MCF 10A (cell line): Measurements from ENCODE around the gene CRYGC. TPM values are rescaled to one million over a fixed set of nuclear protein-coding genes. Genes with fewer than 3 reads are reported as not detected.
"Not testable (repeated sequence)": the region's sequence is repeated elsewhere in the genome, so short reads cannot be mapped to it uniquely, and the experiment has no call there.

Experiments
- BruUV-seq: library from RNA; stranded (reverse); fragments of 400-500 nt; replicated peaks from 2 replicates; lab custom pipeline; 2021; lab: Mats Ljungman, UMichigan
- CTCF ChIA-PET: fragments of 300-600 bp; sonication (Branson Sonifier 250); formaldehyde crosslinking; extraction: SDS; loops from one replicate; lab custom pipeline; 2021; ENCODE audit warnings: antibody characterized with exemption, inconsistent platforms; lab: Yijun Ruan, JAX
- POLR2A ChIA-PET: fragments of 300-600, 350-650 bp; sonication (Branson Sonifier 250); formaldehyde crosslinking; extraction: SDS; loops from one replicate; lab custom pipeline; 2020; ENCODE audit warnings: antibody characterized with exemption, inconsistent platforms; lab: Yijun Ruan, JAX
- DNase-seq: peaks from one replicate; pipeline ENCODE4 v3.0.0-alpha.2; 2018; ENCODE audit not compliant: unreplicated experiment
- H3K27ac Mint-ChIP-seq: one replicate; pipeline ENCODE4 v1.8.0; 2022; ENCODE audit warnings: mild to moderate bottlenecking, low read depth, mixed read lengths; ENCODE audit not compliant: unreplicated experiment
- H3K27me3 Mint-ChIP-seq: one replicate; pipeline ENCODE4 v1.8.0; 2022; ENCODE audit warnings: mixed read lengths; ENCODE audit not compliant: insufficient read depth, unreplicated experiment
- H3K36me3 Mint-ChIP-seq: one replicate; pipeline ENCODE4 v1.8.0; 2022; ENCODE audit warnings: mild to moderate bottlenecking, moderate library complexity, mixed read lengths; ENCODE audit not compliant: insufficient read depth, unreplicated experiment
- H3K4me1 Mint-ChIP-seq: one replicate; pipeline ENCODE4 v1.8.0; 2022; ENCODE audit warnings: mixed read lengths; ENCODE audit not compliant: insufficient read depth, unreplicated experiment
- H3K4me3 Mint-ChIP-seq: one replicate; pipeline ENCODE4 v1.8.0; 2022; ENCODE audit warnings: mild to moderate bottlenecking, moderate library complexity, mixed read lengths; ENCODE audit not compliant: unreplicated experiment
- H3K9me3 Mint-ChIP-seq: one replicate; pipeline ENCODE4 v1.8.0; 2022; ENCODE audit warnings: mixed read lengths; ENCODE audit not compliant: unreplicated experiment
- CTCF ChIP-seq: fragments of 200-600 bp; IDR thresholded peaks from one replicate; pipeline ENCODE4 v1.8.0; 2022; ENCODE audit warnings: antibody characterized with exemption, mild to moderate bottlenecking; ENCODE audit not compliant: unreplicated experiment
- intact Hi-C: fragments of 100-400 bp; cut with micrococcal nuclease; formaldehyde crosslinking; loops from 2 replicates; pipeline ENCODE4 v1.14.1; 2022
- total RNA-seq: library from RNA; stranded (reverse); gene quantifications from 2 replicates; pipeline ENCODE4 v1.2.3, GENCODE V29; 2022

Gene CRYGC
- total RNA-seq, 1 experiment from 2014 or later, result not detected

GRCh38 chr2:208099682-208100470 is 29.8 kb downstream of the CRYGC start:
- H3K4me3 Mint-ChIP-seq, result no peak overlapping the region

GRCh38 chr2:208098701-208099100 is 30.9 kb downstream of the CRYGC start:
- ChIA-PET POLR2A (interaction anchor here (0.8 kb wide), 1 partner anchor 74 kb away, joined by 4 read pairs; no protein-coding TSS in a partner anchor), CTCF (interaction anchor here (0.5 to 1.0 kb wide), 4 partner anchors 26 to 329 kb away, joined by 3 read pairs; partner anchors contain the start of gene FZD5)
- H3K27ac Mint-ChIP-seq, H3K27me3 Mint-ChIP-seq, H3K4me3 Mint-ChIP-seq, H3K9me3 Mint-ChIP-seq, DNase-seq, H3K36me3 Mint-ChIP-seq, BruUV-seq, H3K4me1 Mint-ChIP-seq, intact Hi-C loops: not testable (repeated sequence)

More at GRCh38 chr2:208099682-208100470, 29.8 kb downstream of the CRYGC start:
- no peaks in the 10 kb centered on the region for H3K27me3 Mint-ChIP-seq
- H3K36me3 Mint-ChIP-seq, result no peaks in the 10 kb centered on the region
- H3K27ac Mint-ChIP-seq, result no peak overlapping the region
- CTCF ChIA-PET, result interaction anchor here (0.6 to 1.8 kb wide), 5 partner anchors 10 to 1222 kb away, joined by 3 to 12 read pairs (median 3); no protein-coding TSS in a partner anchor
- intact Hi-C loops, result loop anchor here (5.0 to 10.0 kb wide), 2 partner anchors 275 to 1107 kb away; no protein-coding TSS in a partner anchor
- BruUV-seq, result no TSS peak
- TF ChIP-seq CTCF, result no peak
- H3K4me1 Mint-ChIP-seq, result peaks cover 4% of the 10 kb centered on the region
- POLR2A ChIA-PET, result no interaction called here
- H3K9me3 Mint-ChIP-seq, result no peaks in the 10 kb centered on the region
- DNase-seq, result no peak

- no TSS peak for BruUV-seq
- Mint-ChIP-seq H3K4me3 (no peak overlapping the region), H3K27me3 (no peaks in the 10 kb centered on the region), H3K9me3 (no peaks in the 10 kb centered on the region), H3K36me3 (peaks cover 6% of the 10 kb centered on the region), H3K27ac (no peak overlapping the region), H3K4me1 (peaks cover 4% of the 10 kb centered on the region)
- POLR2A ChIA-PET, result interaction anchor here (0.8 kb wide), 1 partner anchor 75 kb away, joined by 4 read pairs; no protein-coding TSS in a partner anchor
- intact Hi-C loops, result no loop called here
- CTCF ChIA-PET, result interaction anchor here (0.6 to 1.0 kb wide), 2 partner anchors 158 to 329 kb away, joined by 3 read pairs; partner anchors contain the start of gene FZD5
- no peak for DNase-seq
- no peak for TF ChIP-seq CTCF
Observed at GRCh38 chr2:208098267-208098666, 31.4 kb downstream of the CRYGC start.

GRCh38 chr2:208097801-208098200 is 31.8 kb downstream of the CRYGC start:
- peak; percentile 34 for DNase-seq
- BruUV-seq, result no TSS peak
- no peak overlapping the region for H3K4me3 Mint-ChIP-seq

More at GRCh38 chr2:208097801-208098200, 31.8 kb downstream of the CRYGC start:
- no peak overlapping the region for H3K27ac Mint-ChIP-seq
- POLR2A ChIA-PET, result no interaction called here
- CTCF ChIA-PET, result interaction anchor here (1.0 kb wide), 1 partner anchor 158 kb away, joined by 3 read pairs; no protein-coding TSS in a partner anchor
- no peaks in the 10 kb centered on the region for H3K9me3 Mint-ChIP-seq
- H3K4me1 Mint-ChIP-seq, result peaks cover 4% of the 10 kb centered on the region
- H3K36me3 Mint-ChIP-seq, result peaks cover 6% of the 10 kb centered on the region
- H3K27me3 Mint-ChIP-seq, result no peaks in the 10 kb centered on the region
- TF ChIP-seq CTCF, result no peak
- intact Hi-C loops, result no loop called here
